Measurements from ENCODE around the gene ELFN1. TPM values are rescaled to one million over a fixed set of nuclear protein-coding genes. Genes with fewer than 3 reads are reported as not detected.

Gene ELFN1
- total and polyA plus RNA-seq, 12 donors, result 0.05 to 2.8 (median 0.86) TPM

DNA sequence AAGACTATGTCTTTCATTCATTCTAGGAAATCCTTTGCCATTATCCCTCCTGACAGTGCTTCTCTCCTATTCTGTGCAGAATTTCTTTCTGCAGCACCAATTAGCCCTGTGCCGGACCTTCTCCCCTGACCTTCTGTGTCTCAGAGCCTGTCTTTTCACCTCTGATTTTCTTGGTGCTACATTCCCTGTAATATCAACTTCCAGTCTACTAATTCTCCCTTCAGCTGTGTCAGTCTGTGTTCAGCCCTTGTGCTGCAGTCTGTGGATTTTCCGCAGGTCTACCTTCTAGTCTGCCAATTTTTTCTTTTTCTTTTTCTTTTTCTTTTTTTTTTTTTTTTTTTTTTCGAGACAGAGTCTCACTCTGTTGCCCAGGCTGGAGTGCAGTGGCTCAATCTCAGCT, 115.8 kb downstream of the ELFN1 start:
- WGBS, 4 donors, result 82 to 93% (median 85%) methylated on average over 3 of the region's 3 CpGs
- TF ChIP-seq, protein P1, sequence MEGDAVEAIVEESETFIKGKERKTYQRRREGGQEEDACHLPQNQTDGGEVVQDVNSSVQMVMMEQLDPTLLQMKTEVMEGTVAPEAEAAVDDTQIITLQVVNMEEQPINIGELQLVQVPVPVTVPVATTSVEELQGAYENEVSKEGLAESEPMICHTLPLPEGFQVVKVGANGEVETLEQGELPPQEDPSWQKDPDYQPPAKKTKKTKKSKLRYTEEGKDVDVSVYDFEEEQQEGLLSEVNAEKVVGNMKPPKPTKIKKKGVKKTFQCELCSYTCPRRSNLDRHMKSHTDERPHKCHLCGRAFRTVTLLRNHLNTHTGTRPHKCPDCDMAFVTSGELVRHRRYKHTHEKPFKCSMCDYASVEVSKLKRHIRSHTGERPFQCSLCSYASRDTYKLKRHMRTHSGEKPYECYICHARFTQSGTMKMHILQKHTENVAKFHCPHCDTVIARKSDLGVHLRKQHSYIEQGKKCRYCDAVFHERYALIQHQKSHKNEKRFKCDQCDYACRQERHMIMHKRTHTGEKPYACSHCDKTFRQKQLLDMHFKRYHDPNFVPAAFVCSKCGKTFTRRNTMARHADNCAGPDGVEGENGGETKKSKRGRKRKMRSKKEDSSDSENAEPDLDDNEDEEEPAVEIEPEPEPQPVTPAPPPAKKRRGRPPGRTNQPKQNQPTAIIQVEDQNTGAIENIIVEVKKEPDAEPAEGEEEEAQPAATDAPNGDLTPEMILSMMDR (IDR thresholded peaks at IDR 0.05), result no peak
- no peak for TF ChIP-seq POLR2A (IDR thresholded peaks at IDR 0.05)
- H3K4me1 ChIP-seq (replicated peaks in 1 of 2), result no peaks in the 10 kb centered on the region
- no peaks in the 10 kb centered on the region for H3K9me3 ChIP-seq (replicated peaks in 1 of 3)
- no peak overlapping the region for H3K27ac ChIP-seq
- H3K36me3 ChIP-seq (replicated peaks in 1 of 2), result no peaks in the 10 kb centered on the region
- H3K4me3 ChIP-seq, result no peak overlapping the region
- no peaks in the 10 kb centered on the region for H3K27me3 ChIP-seq
- intact Hi-C loops (cut with DNase I), result no loop called here
- no peak for DNase-seq

DNA sequence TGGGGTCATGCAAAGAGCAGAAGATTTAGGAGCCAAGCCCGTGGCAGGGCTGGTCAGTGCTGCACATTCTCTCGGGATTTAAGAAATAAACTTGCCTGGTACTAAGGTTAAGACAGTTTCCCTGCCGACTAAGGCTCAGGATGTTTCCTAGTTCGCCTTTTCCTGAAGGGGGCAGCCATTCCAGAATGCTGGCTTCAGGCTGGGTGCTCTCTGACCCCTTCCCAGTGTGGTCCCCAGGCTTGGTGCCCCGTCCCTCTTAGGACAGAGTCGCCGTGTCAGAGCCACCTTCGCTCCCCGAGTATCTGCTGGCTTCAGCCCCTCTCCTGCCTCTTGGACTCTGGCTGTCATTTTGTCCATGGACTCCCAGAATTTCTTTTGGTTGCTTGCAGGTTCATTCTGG, 117.2 kb downstream of the ELFN1 start:
- H3K4me3 ChIP-seq, result no peak overlapping the region

DNA sequence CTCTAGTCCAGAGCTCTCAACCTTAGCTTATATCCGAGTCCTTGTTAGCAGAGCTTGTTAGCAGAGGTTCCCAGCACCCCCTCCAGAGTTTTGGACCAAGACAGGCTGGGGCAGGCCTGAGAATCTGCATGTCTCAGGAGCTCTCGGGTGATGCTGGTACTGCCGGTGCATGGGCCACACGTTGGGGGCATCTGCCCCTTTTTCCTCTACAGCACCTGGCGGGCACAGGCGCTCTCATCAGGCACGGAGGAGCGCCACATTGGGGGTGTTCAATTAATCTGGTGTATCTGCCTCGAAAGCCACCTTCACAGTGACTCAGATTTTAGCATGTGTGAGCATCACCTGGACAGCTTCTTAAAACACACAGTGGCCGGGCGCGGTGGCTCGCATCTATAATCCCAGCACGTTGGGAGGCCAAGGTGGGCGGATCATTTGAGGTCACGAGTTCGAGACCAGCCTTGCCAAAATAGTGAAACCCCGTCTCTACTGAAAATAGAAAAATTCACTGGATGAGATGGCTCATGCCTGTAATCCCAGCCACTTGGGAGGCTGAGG, 117.7 kb downstream of the ELFN1 start:
- WGBS, 4 donors, result 83 to 93% (median 89%) methylated on average over 17 to 18 of the region's 18 CpGs
- DNase-seq, result peak in 1 of 7 donors; percentile 35
- no peak overlapping the region for H3K4me3 ChIP-seq
- no peaks in the 10 kb centered on the region for H3K27me3 ChIP-seq
- no peaks in the 10 kb centered on the region for H3K9me3 ChIP-seq (replicated peaks in 1 of 3)
- intact Hi-C loops (cut with DNase I), result no loop called here
- no peak overlapping the region for H3K27ac ChIP-seq
- no peaks in the 10 kb centered on the region for H3K4me1 ChIP-seq (replicated peaks in 1 of 2)
- TF ChIP-seq POLR2A (IDR thresholded peaks at IDR 0.05), result no peak
- TF ChIP-seq, protein P1 (IDR thresholded peaks at IDR 0.05), result no peak
- no peaks in the 10 kb centered on the region for H3K36me3 ChIP-seq (replicated peaks in 1 of 2)

More for the DNA sequence above, 117.2 kb downstream of the ELFN1 start:
- DNase-seq, result peak in 1 of 7 donors; percentile 17
- TF ChIP-seq, protein P1 (IDR thresholded peaks at IDR 0.05), result no peak
- TF ChIP-seq POLR2A (IDR thresholded peaks at IDR 0.05), result no peak
- Histone ChIP-seq H3K27ac (no peak overlapping the region), H3K4me1 (replicated peaks in 1 of 2) (no peaks in the 10 kb centered on the region), H3K36me3 (replicated peaks in 1 of 2) (no peaks in the 10 kb centered on the region), H3K27me3 (no peaks in the 10 kb centered on the region), H3K9me3 (replicated peaks in 1 of 3) (no peaks in the 10 kb centered on the region)
- 62 to 81% (median 73%) methylated on average over 7 to 9 of the region's 9 CpGs for WGBS, 4 donors
- intact Hi-C loops (cut with DNase I), result no loop called here

DNA sequence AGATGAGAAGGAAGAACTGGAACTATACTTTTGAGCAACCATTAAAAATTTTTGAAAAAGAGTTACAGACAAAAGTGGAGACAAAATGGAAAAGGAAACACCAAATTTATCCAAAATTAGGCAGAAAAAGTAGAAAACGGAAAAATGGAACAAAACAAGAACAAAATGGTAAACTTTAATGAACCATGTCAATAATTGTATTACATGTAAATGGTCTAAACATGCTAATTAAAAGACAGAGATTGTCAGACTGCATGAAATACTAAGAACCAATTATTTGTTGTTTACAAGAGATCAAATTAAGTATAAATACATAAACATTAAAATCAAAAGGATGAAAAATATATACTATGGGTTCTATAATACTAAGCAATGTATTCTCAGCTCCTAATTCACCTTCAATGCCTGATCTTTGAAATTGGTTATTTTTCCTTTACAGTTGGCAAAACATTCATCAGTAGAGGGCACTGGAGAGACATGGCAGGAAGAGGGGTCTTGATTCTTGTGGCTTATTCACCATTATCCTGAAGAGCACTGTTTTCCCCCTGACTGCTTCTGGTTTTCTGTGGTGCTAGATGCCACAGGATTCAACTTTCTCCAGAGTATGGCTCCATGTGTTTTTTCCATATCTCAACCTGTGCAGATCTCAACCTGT, 124.9 kb downstream of the ELFN1 start:
- intact Hi-C loops (cut with DNase I), result no loop called here
- 14 to 19% (median 16%) methylated on average over 1 of the region's 1 CpG for WGBS, 4 donors
- DNase-seq, result no peak
- H3K4me1 ChIP-seq (replicated peaks in 1 of 2), result no peaks in the 10 kb centered on the region
- peaks cover 0 to 11% (median 10%) of the 10 kb centered on the region in 3 donors for H3K9me3 ChIP-seq (replicated peaks in 1 of 3)
- TF ChIP-seq POLR2A (IDR thresholded peaks at IDR 0.05), result no peak
- TF ChIP-seq, protein P1 (IDR thresholded peaks at IDR 0.05), result no peak
- H3K36me3 ChIP-seq (replicated peaks in 1 of 2), result no peaks in the 10 kb centered on the region
- H3K27ac ChIP-seq, result no peak overlapping the region
- H3K4me3 ChIP-seq, result no peak overlapping the region
- no peaks in the 10 kb centered on the region for H3K27me3 ChIP-seq

Other genes with a start within 250 kb of the ELFN1 start
- gene MICALL2, start 210.8 kb upstream of the ELFN1 start, total RNA-seq, result 100 to 1,000 TPM in 2 of 9 donors, 10 to 100 TPM in 6, 1 to 10 TPM in 1; 8.8 to 174 (median 60.3) TPM
- gene MICALL2, start 210.8 kb upstream of the ELFN1 start, polyA plus RNA-seq, result 1,000 to 10,000 TPM in 1 of 3 donors, 100 to 1,000 TPM in 1, 1 to 10 TPM in 1; 7.9 to 1,057 (median 368) TPM
- gene INTS1, start 165.9 kb upstream of the ELFN1 start, total RNA-seq, result 100 to 1,000 TPM in 2 of 9 donors, 10 to 100 TPM in 7; 10.6 to 110 (median 71.8) TPM
- gene INTS1, start 165.9 kb upstream of the ELFN1 start, polyA plus RNA-seq, result 100 to 1,000 TPM in 1 of 3 donors, 10 to 100 TPM in 1, 1 to 10 TPM in 1; 4.7 to 152 (median 77.6) TPM
- 10 to 100 TPM; 10.1 to 34.1 (median 19.4) TPM for gene MAFK, start 139.6 kb upstream of the ELFN1 start, total RNA-seq
- gene MAFK, start 139.6 kb upstream of the ELFN1 start, polyA plus RNA-seq, result 10 to 100 TPM in 2 of 3 donors, 1 to 10 TPM in 1; 1.5 to 72.2 (median 37.6) TPM
- gene TMEM184A, start 114.1 kb upstream of the ELFN1 start, total RNA-seq, result 1 to 10 TPM in 2 of 9 donors, under 1 TPM in 6, not detected in 1; 0.06 to 1.3 (median 0.57) TPM
- gene TMEM184A, start 114.1 kb upstream of the ELFN1 start, polyA plus RNA-seq, result 1 to 10 TPM in 2 of 3 donors, not detected in 1; 1.2 to 2.1 TPM
- gene PSMG3, start 100.2 kb upstream of the ELFN1 start, total RNA-seq, result 10 to 100 TPM; 19.1 to 64.3 (median 26.1) TPM
- gene PSMG3, start 100.2 kb upstream of the ELFN1 start, polyA plus RNA-seq, result 10 to 100 TPM; 17.3 to 82.7 (median 68.4) TPM